ENCODE data around the gene PRR5L.

DNA sequence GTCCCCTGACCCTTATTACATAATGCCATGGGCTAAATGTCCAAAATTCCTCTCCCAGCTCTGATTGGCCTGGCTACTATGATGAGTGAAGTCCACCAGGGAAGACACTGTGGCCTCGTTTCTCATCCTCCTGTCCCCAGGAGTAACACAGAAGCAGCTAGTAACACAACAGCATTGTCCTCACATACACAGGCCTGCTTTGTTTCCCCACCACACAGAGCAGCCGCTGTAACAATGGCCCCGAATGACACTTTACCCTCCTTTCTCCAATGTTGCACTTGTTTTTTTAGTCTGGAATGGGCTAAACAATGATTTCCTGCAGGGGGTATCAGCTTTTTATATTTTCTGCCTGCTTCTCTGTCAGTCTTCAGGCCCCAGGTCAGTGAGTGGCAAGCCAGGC, at the start of gene PRR5L:
- TF ChIP-seq FOXM1 (IDR thresholded peaks at IDR 0.05; ENCODE audit: borderline replicate concordance), result no peak
- TF ChIP-seq FOXA1 (IDR thresholded peaks at IDR 0.05), result no peak
- TF ChIP-seq, protein P1, sequence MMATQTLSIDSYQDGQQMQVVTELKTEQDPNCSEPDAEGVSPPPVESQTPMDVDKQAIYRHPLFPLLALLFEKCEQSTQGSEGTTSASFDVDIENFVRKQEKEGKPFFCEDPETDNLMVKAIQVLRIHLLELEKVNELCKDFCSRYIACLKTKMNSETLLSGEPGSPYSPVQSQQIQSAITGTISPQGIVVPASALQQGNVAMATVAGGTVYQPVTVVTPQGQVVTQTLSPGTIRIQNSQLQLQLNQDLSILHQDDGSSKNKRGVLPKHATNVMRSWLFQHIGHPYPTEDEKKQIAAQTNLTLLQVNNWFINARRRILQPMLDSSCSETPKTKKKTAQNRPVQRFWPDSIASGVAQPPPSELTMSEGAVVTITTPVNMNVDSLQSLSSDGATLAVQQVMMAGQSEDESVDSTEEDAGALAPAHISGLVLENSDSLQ (IDR thresholded peaks at IDR 0.05), result no peak

Measured in HEK293T (cell line).